NCI-H82 (cell line): ENCODE results near the gene PCDHGB5.

Source experiments
- DNase-seq: peaks from one replicate; lab custom pipeline; 2025; lab: John Stamatoyannopoulos, UW

PCDHGB5 gene

DNA sequence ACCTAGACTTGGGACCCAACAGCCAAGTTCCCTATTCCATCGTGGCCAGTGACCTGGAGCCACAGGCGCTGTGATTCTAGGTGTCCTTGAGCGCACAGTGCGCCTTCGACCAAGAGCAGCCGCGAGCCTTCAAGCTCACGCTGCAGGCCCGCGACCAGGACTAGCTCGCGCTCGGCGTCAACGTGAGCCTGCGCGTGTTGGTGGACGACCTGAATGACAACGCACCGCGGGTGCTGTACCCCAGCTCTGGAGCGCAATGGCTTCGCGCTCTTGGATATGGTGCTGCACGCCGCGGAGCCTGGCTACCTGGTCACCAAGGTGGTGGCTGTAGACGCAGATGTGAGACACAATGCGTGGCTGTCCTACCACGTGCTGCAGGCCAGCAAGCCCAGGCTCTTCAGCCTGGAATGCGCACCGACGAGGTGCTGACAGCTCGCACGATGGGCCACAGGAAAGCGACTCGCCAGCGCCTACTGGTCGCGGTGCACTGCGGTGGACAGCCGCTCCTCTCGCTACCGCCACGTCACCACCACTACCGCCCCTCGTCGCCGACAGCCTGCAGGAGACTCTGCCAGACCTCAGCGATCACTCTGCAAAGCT is 43.9 kb downstream of the PCDHGB5 start:
- no peak for DNase-seq
